Stromal cell of bone marrow (primary cell): Measurements from ENCODE around the gene BABAM2.

Experiments used
- DNase-seq: peaks from one replicate; pipeline ENCODE4 v3.0.0-alpha.2; 2012; ENCODE audit warnings: low read depth

Gene BABAM2

DNA sequence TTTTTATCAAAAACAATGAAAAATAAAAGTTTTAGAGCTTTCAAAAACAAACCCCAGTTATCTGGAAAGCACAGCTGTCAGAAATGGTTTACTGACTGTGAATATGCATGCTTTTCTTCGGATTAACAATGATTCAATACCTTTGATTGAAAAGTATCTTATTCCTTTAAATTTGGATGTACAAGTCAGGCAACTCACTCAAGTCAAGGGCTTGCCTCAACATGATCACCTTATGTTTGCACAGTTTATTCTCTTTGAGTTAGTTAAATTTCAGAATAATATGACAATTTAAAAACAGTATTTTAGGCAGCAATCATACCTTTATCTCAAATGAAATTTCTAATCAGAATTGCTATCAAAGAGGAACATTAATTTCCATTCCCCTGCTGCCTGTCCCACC is 393.3 kb downstream of the BABAM2 start:
- DNase-seq: no peak

DNA sequence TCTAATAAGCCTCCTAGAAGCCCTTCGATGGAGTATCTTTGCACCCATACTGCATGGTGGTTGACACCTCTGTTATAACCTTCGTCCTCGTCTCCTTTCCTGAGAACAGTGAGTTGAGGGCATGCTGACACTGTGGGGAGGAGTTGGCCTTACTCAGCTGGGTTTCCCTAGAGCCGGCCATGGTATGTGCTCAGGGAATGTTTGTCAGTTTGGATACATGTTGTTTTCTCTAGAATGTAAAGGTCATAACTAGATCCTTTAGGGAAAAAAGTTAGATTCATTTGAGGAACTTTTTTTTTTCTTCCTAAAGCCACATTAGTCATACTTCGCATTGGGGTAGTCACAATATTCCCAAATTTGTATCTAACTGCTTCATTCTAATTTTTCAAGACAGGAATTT is 396.1 kb downstream of the BABAM2 start:
- no peak for DNase-seq

DNA sequence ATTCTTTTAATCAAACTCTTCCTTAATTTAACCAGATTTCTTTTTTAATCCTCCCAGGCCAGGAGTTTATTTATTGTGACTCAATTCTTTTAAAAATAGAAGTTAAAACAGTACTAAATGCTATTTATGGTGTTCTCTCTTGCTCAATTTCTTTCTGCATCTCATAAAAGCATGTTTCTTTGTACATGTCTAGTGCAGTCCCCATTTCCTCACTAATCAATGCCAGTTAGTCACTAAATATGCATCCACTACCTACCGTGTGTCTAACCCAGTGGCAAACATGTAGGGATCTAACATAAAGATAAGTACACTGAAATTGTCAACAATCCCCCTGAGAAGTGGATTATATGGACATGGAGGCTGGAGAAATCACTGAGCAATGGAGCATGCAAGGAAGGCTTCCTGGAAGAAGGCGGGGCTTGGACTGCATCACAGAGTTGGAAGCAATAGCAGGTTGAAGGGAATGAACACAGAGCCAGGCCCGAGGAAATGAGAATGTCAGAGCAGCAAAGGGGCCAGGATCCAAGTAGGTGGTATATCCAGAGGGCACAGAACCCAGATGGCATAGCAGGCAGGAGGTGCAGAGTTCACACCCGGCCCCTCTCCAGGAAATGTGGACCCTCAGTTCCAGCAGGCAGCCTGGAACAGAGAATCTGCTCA is 396.9 kb downstream of the BABAM2 start:
- no peak for DNase-seq

DNA sequence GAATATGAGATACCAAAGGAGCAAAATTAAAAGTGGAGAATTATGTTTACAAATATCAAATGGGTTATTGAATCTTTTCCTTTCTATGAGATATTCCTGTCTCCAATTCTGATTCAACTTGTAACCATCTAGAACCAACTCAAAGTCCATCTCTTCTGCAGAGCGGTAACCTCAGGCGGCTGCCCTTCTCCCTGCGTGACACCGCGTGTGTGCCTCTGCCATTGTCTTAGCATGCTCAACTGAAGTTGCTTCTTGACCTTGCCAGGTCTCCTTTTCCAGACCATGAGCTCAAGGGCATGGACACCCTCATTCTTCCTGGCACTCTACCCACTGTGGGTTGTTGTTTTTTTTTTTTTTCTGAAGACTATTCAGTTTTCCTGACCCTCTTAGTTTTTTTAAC is 398.1 kb downstream of the BABAM2 start:
- DNase-seq: no peak

DNA sequence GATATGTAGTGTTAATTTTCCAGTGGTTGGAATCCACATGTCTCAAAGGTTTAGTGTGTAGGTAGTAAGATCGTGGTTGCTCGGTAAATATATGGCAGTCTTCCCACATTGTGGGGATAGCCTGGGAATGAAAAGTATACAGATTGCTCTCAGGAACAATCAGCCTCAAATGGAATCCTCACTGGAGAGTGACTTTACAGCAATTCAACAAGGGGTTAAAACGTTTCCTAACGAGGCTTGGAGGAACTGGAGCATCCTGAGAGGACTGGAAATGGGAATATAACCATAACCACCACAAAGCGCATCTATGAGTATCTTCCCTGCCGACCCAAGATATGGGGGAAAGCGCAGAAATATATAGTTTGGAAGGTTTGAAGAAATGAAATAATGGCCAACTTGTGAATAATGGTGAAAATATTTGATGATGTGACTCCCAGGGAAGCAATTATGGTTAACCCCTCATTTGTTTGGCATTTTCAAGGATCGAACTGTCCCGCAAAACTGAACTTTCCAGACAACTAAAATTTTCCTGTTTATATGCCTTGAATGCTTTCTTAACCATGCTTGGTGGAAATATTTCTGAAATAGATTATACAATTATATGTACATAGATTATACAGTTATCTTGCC is 401.4 kb downstream of the BABAM2 start:
- DNase-seq: peak; percentile 29

DNA sequence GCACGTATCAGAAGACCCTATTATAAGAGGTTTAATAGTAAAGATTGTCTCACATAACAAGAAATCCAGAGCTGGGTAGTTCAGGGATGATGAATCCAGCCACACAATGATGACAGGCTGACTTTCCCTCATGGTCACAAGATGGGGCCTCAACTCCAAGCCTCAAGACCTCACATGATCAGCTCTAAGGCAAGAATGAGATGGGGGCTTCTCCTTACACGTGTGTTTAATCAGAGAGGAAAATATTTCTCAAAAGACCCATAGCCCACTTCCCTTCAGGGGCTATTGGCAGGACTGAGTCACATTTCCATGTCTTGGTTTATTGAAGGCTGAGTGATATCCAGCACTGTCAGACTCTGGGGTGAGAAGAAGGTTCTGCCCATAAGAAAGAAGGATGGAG is 402.0 kb downstream of the BABAM2 start:
- DNase-seq: peak; percentile 53

DNA sequence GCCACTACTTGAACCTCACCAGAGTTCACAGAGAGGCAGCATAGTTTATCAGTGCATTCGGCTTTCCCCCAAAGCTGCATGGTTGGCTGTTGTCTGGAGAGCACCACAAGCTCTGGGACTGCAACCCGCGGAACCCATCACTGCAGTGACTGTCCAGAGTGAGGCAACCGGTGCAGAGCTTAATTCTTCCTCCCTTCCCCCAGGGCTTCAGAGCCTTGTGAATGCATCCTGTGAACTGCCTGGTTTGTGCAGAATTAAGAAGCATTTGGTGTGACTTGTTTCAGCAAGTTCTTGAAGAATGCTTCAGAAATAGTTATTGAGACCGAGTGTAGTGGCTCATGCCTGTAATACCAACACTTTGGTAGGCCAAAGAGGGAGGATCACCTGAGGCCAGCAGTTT is 402.9 kb downstream of the BABAM2 start:
- no peak for DNase-seq

DNA sequence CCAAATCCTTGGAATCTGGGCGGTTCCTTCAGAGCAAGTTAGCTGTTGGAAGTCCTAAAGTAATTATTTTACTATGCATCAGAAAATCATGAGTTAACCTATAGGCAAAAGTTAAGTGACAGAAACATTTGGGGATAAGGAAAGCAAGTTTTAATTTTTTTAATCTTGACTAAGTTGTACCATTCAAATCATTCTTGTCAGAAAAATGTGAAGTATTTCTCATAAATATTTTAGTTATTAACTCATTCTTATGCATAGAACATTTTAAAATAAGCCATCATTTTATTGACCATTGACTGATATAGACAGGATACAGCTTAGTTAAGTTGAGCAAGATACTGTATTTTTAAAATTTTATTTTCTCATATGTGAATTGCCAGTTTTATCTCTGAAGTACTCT is 403.9 kb downstream of the BABAM2 start:
- DNase-seq: no peak

DNA sequence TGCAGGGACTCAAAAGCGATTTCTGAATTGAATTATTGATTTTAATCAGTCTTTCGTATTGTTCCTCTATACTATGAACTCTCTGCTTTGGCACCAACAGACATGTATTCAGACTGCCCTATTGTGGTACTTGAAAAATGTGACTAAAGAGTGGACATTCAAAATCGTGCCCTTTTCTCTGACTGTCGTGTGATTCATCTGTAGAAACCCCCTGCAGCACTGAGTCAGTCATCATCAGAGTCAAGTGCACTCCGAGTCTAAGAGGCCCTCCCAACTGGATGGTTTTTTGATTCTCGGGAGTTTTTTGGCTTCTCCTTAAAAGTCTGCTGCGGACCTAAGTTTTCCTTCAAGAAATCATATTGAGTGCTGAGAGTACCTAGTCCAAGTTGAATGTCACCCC is 405.7 kb downstream of the BABAM2 start:
- DNase-seq: peak; percentile 39

DNA sequence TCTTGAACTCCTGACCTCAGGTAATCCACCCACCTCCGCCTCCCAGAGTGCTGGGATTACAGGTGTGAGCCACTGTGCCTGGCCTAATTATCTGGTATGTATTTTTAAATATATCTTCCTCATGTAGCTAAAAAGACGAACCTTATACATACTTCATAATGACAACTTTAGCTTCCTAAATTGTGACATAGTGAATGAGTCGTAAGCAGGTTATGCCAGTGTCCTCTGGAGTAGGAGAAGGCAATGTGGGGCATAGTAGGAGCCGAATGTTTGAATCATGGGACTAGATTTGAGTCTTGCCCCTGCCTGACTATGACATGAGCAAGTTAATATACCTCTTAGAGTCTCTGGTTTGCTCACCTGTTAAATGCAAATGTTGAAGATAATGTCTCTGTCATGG is 406.4 kb downstream of the BABAM2 start:
- no peak for DNase-seq

DNA sequence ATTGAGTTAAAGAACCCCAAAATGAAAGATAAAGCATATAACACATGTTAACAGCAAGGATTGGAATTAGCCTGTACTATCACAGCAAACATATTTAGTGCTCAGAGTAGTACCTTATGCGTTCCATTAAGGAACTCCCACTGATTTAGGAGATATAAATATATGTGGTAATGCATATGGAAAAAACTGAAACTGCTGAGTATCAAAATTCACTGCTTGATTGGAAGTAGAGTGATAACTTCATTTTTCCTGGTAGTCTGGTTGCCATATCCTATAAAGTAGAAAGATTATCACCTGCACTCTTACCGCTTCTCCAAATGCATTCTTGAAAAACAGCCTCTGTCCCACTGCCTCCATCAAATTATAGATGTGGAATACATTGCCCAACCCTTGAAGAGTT is 407.0 kb downstream of the BABAM2 start:
- DNase-seq: no peak

DNA sequence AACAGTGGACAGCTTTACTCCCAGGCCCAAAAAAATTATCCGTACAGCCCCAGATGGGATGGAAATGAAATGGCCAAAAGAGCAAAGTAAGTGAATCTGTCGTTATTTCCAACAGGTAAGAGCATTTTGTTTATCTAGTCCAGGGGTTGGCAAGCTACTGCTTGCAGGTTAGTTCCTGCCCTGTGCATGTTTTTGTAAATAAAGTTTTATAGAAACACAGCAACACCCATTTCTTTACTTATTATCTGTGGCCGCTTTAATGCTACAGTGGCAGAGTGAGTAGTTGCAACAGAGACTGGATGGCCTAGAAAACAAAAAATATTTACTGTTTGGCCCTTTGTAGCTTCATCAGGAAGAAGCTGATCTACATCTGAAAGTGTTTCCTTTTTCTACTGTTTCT is 407.9 kb downstream of the BABAM2 start:
- DNase-seq: no peak

DNA sequence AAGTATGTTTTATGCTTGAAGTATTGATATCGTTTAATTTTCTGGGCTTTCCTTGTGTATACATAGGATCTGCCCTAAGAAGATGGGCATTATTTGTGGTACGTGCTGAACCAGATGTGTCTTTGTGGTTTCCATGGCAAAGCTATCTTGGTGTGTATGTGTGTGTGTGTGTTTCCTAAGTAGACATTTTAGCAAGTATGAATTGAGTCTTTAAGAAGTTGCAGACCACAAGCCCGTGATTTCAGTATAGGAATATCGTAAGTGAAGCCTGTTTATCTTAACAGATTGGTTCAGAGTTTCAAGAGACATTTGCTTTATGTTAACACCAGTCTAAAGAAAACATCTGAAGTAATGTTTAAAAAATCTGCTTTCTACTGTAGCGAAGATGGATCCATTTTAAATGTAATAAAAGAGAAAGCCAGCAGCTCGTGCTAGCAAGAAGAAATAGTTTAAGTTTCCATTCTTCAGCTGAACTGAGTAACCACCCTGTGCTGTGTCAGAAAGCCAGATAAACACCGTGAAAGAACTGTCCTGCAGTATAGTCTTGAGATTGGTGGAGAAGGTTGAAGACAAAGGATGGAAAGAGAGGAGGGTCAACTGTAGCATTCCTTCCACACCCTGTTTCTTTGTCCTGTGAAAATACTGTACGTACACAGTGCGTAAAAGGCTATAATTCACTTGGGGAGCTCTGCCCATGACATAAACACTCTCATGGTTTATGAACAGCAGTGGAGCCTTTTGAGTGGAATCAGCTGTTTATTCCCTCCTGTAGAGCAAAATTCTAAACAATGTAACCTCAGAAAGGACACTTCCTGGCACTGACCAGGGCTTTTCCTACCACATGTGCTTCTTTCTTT is 410.2 kb downstream of the BABAM2 start:
- no peak for DNase-seq

DNA sequence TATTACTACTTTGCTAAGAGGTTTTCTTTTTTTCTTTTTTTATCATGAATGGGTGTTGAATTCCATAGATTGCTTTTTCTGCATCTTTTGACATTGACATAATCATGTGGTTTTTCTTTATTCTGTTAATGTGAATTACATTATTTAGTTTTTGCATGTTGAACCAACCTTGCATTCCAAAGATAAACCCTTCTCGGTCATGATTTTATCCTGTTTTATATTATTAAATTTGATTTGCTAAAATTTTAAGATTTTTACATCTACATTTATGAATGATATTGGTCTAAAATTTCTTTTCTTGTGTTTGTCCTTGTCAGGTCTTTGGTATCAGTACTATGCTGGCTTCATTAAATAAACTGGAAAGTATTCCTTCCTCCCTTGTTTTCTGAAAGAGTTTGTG is 414.7 kb downstream of the BABAM2 start:
- no peak for DNase-seq

DNA sequence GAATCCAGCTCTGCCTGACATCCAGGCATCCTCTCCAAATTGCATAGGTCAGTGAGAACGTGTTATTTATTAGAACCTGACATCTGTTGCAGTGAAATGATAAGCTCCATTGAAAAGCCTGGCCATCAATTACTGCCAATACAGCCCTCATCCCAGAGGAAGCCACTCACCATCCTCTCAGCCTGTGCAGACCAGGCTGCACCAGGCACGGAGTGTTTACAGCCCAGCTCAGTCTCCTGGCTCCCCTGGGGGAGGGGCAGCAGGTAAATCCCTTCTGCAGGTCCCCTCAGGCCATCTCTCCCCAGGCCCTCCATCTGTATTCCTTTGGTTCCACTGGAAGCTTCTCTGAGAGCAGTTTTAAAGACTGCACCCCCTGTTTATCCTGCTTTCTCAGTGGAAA is 419.6 kb downstream of the BABAM2 start:
- no peak for DNase-seq

DNA sequence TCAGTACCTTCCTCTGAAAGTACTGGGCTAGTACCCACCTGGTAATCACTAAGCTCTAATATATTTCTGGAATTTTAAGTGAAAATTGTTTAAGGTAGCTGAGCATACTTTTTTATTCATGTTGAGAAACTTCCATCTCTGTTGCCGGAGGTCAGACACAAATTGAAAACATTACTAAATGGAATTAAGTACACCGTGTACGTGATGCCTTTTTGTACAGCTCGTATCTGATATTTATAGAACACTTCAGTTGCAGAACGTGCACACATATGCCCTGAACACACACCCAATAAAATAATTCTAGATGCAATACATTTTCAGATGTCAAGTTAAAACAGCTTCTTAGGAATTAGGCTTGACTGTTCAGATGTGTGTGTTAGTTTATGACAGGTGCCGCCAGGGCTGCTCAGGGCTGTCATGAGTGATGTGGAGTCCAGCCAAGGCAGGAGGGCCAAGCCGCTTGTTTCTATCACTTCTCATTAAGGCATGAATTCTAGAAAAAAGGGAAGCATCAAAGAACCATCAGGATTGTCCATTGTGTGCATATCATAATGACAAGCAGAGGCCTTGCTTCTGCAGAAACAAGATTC is 421.2 kb downstream of the BABAM2 start:
- no peak for DNase-seq

DNA sequence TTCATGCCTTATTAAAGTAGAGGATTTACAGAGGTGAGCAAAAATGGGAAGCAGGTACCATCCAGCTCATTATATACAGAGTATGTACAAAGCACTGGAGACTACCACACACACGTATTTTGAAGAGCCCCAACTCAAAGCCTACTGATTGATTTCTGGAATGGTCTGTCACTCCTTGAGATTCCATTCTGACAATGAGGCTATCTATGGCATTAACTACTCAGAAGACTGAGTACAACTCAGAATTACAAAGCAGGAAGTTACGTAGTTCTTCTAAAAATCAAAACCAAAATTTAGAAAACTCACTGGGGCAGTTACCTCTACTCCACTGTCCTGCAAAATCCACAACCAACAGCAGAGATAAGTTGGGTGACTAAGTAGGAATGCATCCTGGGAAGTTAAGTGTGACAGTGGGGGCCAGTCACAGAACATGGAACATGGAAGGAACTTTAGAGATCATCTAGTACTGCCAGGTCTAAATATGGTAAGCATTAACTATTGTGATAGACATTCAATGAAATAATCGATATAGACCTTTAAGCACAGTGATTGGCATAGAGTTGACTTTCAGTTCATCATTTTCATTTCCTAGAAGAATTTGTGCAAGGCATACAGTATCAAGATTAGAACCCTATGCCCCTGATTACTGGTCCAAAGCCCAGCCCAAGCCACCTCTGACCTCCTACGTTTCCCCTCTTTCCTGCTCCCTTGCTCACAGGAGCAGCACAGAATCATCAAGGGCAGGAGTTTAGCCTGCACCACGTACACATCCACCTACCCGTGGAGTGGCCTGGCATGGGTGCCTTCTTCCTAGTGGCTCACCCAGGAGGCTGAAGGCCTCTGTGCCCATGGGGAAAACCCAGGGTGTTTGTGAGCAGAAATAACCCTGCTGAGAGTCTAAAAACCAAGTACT is 422.0 kb downstream of the BABAM2 start:
- DNase-seq: no peak

DNA sequence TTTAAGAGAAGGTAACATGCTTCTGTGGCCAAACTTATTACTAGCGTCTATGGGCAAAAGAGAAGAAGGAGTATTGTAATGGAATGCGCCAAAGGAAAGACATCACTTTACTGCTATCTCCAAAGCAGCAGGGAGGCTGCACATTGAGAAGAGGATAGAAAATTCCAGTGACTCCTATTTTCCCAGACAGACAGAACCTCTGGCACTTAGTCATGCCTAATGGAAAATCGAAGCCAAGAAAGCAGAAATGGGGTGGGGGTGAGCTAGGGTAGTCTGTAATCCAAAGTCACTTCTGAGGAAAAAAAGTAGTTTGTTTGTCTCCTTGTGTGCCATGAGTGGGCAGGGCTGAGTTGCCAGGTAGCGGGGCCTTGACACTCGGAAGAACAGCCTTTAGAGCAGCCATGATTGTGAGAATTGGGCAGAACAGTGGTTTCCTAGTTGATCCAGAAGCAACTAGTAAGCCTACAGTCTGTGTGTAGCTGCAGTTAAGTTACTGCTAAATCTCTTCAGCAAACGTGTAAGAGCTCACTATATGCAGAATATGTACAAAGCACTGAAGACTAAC is 422.8 kb downstream of the BABAM2 start:
- DNase-seq: no peak

DNA sequence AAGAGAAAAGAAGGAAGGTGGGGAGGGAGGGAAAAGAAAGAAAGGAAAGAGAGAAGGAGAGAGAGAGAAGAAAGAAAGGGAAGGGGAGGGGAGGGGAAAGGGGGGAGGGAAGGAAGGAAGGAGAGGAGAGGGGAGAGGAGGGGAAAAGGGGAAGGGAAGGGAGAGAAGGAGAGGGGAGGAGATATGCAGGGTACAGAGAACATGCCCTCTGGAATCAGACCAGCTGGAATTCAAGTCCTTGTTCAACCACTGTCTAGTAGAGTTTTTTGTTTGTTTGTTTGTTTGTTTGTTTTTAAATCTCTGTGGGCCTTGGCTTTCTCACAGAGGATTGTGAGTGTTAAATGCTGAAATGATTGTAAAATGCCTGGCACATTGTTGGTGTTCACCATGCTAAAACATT is 424.4 kb downstream of the BABAM2 start:
- no peak for DNase-seq

DNA sequence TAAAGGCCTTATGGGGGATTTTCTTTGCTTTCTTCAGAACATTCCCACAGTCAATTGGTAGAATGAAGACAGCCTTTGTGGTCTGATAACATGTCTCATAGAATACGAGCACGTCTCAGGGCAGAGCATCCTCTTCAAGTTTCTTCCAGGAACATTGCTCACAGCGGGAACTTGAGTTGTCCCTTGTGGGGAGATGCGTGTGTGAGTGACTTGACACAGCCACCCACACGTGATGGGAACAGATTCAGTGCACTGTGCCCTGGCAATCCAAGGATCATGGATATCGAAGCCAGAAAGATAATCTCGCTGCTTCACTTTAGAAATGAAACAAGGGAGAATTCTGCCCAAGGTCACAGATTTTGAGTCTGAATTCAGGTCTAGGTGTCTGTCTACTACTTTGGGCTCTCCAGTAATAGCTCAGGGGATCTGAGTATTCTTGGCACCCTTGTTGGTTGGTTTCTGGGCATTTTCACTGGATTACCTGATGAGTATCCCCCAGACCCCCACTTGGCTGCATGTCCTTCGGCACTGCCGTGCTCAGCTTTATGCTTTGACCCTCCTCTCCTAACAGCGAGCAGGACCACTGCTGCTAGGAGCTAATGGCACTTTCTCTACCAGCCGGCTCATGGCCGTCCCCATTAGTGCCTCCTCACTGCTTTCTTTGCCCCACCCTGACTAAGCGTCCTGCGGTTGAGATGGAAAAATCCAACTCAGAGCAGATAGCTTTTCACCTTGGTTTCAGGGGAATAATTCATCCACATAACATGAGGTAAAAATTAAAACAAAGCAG is 426.2 kb downstream of the BABAM2 start:
- no peak for DNase-seq

DNA sequence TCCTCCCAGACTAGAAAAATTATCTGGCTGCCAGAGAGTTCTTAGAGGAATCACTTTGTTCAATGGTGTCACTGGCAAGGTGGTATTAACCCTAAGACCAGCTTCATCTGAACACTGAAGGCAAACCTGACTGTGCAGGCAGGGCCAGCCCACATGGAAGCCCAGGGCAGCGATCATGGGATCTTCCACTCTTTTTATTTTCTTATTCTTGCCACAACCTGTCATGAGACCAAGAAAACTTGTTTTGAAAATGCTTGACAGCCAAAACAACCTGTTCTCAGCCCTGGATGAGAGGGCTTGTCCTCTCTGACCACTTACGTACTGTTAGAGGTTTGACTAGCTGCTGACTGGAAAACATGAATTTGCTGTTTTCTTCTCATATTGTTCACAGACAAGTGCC is 426.9 kb downstream of the BABAM2 start:
- no peak for DNase-seq
